Activated B cell treated with CpG ODN at 0.5 μM for 24 hours (primary cell): ENCODE measurements around the gene PHACTR3. TPM values are rescaled to one million over a fixed set of nuclear protein-coding genes. Genes with fewer than 3 reads are reported as not detected.

ENCODE experiments used
- ATAC-seq: fragments of 200-7000 bp; cut with Tn5 transposase; one replicate; pipeline ENCODE4 v1.10.0; 2021; ENCODE audit warnings: low read depth, mild to moderate bottlenecking, moderate library complexity
- CTCF ChIA-PET: fragments of 350-600 bp; sonication (Branson Sonifier 250); formaldehyde crosslinking; loops from one replicate; lab custom pipeline; 2021; ENCODE audit warnings: antibody characterized with exemption; lab: Charles Lee
- POLR2A ChIA-PET: fragments of 350-600 bp; sonication (Branson Sonifier 250); formaldehyde crosslinking; loops from one replicate; lab custom pipeline; 2021; ENCODE audit warnings: antibody characterized with exemption; lab: Charles Lee
- DNase-seq: peaks from one replicate; pipeline ENCODE4 v3.0.0; 2022
- H3K27ac Mint-ChIP-seq: one replicate; pipeline ENCODE4 v1.8.0; 2020; ENCODE audit warnings: mixed read lengths
- H3K27me3 Mint-ChIP-seq: one replicate; pipeline ENCODE4 v1.8.0; 2021; ENCODE audit warnings: mixed read lengths
- H3K36me3 Mint-ChIP-seq: one replicate; pipeline ENCODE4 v1.8.0; 2021; ENCODE audit warnings: low read depth, mixed read lengths
- H3K4me1 Mint-ChIP-seq: one replicate; pipeline ENCODE4 v1.8.0; 2021; ENCODE audit warnings: mixed read lengths
- H3K4me3 Mint-ChIP-seq: one replicate; pipeline ENCODE4 v1.8.0; 2020; ENCODE audit warnings: mild to moderate bottlenecking, mixed read lengths
- H3K9me3 Mint-ChIP-seq: one replicate; pipeline ENCODE4 v1.8.0; 2020; ENCODE audit warnings: mixed read lengths
- intact Hi-C: fragments of 100-400 bp; cut with micrococcal nuclease; formaldehyde crosslinking; loops from one replicate; pipeline ENCODE4 v1.15.1; 2024
- total RNA-seq: library from RNA; stranded (reverse); gene quantifications from 2 replicates; pipeline ENCODE4 v1.2.3, GENCODE V29; 2022
- TF ChIP-seq, protein P1 (sequence below): fragments of 200-600 bp; IDR thresholded peaks from one replicate; pipeline ENCODE4 v1.8.0; 2022; ENCODE audit warnings: antibody characterized with exemption, mild to moderate bottlenecking

PHACTR3 gene
- total RNA-seq, 1 donor from 2014 or later, result not detected

DNA sequence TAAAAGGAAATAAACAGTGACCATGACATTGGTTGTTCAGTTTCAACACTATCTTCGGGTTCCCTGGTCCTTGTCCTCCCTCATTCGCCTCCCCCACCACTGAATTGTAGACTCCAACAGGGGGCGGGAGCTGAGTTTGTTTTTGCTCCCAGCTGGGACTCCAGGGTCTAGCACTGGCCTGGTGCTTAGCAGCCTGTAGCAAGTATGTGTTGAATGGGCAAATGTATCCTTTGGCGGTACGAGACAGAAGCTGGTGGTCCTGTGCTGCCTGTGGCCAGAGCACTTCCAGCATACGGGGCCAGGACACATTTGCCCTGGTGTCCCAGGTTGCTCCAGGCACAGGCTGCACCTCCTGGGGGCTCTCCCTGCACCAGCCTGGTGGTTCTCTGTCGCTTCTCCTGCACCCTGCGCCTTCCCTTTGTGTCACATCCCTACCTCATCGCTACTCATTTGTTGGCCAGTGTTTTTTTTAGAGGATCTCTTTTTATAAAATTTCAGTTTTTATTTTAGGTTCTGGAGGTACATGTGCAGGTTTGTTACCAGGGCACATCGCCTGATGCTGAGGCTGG is 40.1 kb downstream of the PHACTR3 start:
- Mint-ChIP-seq H3K4me3 (no peak overlapping the region), H3K27ac (no peak overlapping the region), H3K9me3 (peaks cover 3% of the 10 kb centered on the region), H3K27me3 (peaks cover 2% of the 10 kb centered on the region), H3K36me3 (no peaks in the 10 kb centered on the region), H3K4me1 (no peaks in the 10 kb centered on the region)
- DNase-seq, result no peak
- intact Hi-C loops, result no loop called here
- TF ChIP-seq, protein P1, sequence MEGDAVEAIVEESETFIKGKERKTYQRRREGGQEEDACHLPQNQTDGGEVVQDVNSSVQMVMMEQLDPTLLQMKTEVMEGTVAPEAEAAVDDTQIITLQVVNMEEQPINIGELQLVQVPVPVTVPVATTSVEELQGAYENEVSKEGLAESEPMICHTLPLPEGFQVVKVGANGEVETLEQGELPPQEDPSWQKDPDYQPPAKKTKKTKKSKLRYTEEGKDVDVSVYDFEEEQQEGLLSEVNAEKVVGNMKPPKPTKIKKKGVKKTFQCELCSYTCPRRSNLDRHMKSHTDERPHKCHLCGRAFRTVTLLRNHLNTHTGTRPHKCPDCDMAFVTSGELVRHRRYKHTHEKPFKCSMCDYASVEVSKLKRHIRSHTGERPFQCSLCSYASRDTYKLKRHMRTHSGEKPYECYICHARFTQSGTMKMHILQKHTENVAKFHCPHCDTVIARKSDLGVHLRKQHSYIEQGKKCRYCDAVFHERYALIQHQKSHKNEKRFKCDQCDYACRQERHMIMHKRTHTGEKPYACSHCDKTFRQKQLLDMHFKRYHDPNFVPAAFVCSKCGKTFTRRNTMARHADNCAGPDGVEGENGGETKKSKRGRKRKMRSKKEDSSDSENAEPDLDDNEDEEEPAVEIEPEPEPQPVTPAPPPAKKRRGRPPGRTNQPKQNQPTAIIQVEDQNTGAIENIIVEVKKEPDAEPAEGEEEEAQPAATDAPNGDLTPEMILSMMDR, result no peak
- ATAC-seq, result no peak
- ChIA-PET POLR2A (no interaction called here), CTCF (no interaction called here)

DNA sequence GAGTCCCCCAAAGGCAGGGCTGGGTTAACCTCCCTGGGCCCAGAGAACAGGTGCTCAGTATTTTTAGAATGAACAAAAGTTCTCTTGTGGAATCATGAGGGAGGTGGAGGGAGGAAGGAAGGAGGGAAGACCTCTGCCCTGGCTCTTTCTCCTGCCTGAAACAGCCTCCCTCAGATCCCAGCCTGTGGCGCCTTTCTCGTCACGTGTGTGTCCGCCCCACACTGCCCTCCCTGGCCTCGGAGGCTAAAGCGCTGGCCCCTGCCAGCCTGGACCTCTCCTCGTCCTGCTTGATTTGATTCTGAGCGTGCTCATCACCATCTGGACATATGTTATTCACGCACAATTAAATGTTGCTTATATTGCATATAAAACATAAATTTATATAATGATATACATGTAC is 40.9 kb downstream of the PHACTR3 start:
- Mint-ChIP-seq H3K36me3 (no peaks in the 10 kb centered on the region), H3K4me3 (no peak overlapping the region), H3K9me3 (peaks cover 3% of the 10 kb centered on the region), H3K27ac (no peak overlapping the region), H3K4me1 (no peaks in the 10 kb centered on the region), H3K27me3 (peaks cover 2% of the 10 kb centered on the region)
- DNase-seq (no peak), ATAC-seq (no peak)
- intact Hi-C loops, result no loop called here
- POLR2A ChIA-PET, result no interaction called here
- CTCF ChIA-PET, result no interaction called here
- TF ChIP-seq, protein P1, result no peak

DNA sequence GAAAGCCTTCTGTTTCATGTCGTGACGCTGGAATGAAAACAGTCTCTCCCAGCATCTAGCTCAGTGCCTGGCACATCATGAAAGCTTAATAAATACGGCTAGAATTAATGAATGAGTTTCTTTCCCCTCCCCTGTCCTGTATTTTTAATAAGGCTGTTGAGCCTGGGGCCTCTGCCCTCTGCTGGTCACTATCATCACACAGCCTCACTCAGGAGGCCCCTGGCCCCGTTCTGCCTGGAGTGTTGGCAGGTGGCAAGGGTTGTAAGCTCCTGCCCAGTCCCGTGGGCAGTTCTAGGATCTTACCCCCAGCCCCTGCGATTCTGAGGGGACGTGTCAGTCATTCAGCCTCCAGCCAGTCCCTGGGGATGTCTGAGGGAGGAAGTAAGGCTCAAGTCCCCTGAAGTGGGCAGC is 41.4 kb downstream of the PHACTR3 start:
- DNase-seq, result no peak
- Mint-ChIP-seq H3K27ac (no peak overlapping the region), H3K9me3 (peaks cover 3% of the 10 kb centered on the region), H3K27me3 (peaks cover 2% of the 10 kb centered on the region), H3K36me3 (no peaks in the 10 kb centered on the region), H3K4me3 (no peak overlapping the region), H3K4me1 (no peaks in the 10 kb centered on the region)
- TF ChIP-seq, protein P1, result no peak
- ATAC-seq, result no peak
- POLR2A ChIA-PET, result no interaction called here
- CTCF ChIA-PET, result no interaction called here
- intact Hi-C loops, result no loop called here

DNA sequence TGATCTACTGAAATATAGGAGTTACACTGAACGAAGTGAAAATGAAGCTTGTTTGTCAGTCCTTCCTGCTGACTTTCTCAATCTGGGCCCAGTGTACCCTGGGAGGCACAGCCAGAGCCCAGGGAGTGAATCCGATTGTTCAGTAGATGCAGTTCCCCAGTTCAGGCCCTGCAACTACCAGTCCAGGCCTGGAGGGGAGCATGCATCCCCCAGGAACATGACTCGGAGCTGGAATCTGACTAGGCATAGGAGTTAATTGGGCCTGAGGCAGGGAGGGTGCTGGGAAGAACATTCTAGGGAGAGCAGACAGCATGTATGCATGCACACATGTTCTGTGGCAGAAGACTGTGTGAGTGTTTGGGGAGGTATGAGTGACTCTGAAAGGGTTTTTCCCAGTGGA is 42.1 kb downstream of the PHACTR3 start:
- no peak for DNase-seq

DNA sequence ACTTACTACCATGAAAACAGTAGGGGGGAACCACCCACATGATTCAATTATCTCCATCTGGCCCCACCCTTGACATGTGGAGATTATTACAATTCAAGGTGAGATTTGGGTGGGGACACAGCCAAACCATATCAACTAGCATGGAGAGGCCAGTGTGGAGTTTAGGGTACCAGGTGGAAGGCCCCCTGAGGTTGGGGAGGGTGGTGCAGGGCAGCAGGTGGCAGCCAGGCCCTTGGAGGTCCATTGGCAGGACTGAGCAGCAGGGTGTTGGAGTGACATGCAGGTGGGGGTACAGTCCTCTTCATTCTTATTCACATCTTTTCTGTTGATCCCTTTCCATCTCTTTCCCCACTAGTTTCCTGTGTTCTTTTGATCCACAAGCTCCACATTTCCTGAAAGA is 42.9 kb downstream of the PHACTR3 start:
- DNase-seq, result no peak
- Mint-ChIP-seq H3K36me3 (no peaks in the 10 kb centered on the region), H3K4me3 (no peak overlapping the region), H3K9me3 (peaks cover 3% of the 10 kb centered on the region), H3K27ac (no peak overlapping the region), H3K27me3 (peaks cover 2% of the 10 kb centered on the region), H3K4me1 (no peaks in the 10 kb centered on the region)
- TF ChIP-seq, protein P1, result no peak
- intact Hi-C loops, result no loop called here
- ChIA-PET POLR2A (no interaction called here), CTCF (no interaction called here)
- ATAC-seq, result no peak

More for the DNA sequence above, 42.1 kb downstream of the PHACTR3 start:
- Mint-ChIP-seq H3K27me3 (peaks cover 2% of the 10 kb centered on the region), H3K36me3 (no peaks in the 10 kb centered on the region), H3K4me1 (no peaks in the 10 kb centered on the region), H3K4me3 (no peak overlapping the region), H3K9me3 (peaks cover 3% of the 10 kb centered on the region), H3K27ac (no peak overlapping the region)
- POLR2A ChIA-PET, result no interaction called here
- CTCF ChIA-PET, result no interaction called here
- TF ChIP-seq, protein P1, result no peak
- intact Hi-C loops, result no loop called here
- no peak for ATAC-seq
